ENCODE measurements around the gene ADRA1B. TPM values are rescaled to one million over a fixed set of nuclear protein-coding genes. Genes with fewer than 3 reads are reported as not detected.
"Not testable (repeated sequence)": the region's sequence is repeated elsewhere in the genome, so short reads cannot be mapped to it uniquely, and the experiment has no call there.

Gene ADRA1B
- total RNA-seq, 1 donor from 2014 or later, result 2.7 TPM

- ATAC-seq (peak; percentile 87), DNase-seq (ENCODE audit: missing footprints) (peak; percentile 85)
- intact Hi-C loops (cut with DNase I), result loop anchor here (2.0 to 5.0 kb wide), 2 partner anchors 545 to 700 kb away; no protein-coding TSS in a partner anchor
Observed at GRCh38 chr5:159987031-159987674, 70.9 kb downstream of the ADRA1B start.

GRCh38 chr5:159990506-159990905 lies 74.2 kb downstream of the ADRA1B start:
- intact Hi-C loops (cut with DNase I), result no loop called here
- DNase-seq (ENCODE audit: missing footprints) (no peak), ATAC-seq (no peak)

GRCh38 chr5:159992566-159992965 lies 76.3 kb downstream of the ADRA1B start:
- intact Hi-C loops (cut with DNase I), result no loop called here
- ATAC-seq (no peak), DNase-seq (ENCODE audit: missing footprints) (no peak)

GRCh38 chr5:159993194-159993593 lies 76.9 kb downstream of the ADRA1B start:
- DNase-seq (ENCODE audit: missing footprints) (no peak), ATAC-seq (no peak)
- intact Hi-C loops (cut with DNase I), result no loop called here

- DNase-seq (ENCODE audit: missing footprints), result no peak
- intact Hi-C loops (cut with DNase I), result no loop called here
- no peak for ATAC-seq
Observed at GRCh38 chr5:159995907-159996306, 79.6 kb downstream of the ADRA1B start.

GRCh38 chr5:160001457-160001856 lies 85.2 kb downstream of the ADRA1B start:
- DNase-seq (ENCODE audit: missing footprints) (no peak), ATAC-seq (no peak)
- intact Hi-C loops (cut with DNase I), result loop anchor here (10.0 kb wide), 1 partner anchor 827 kb away; no protein-coding TSS in a partner anchor

- ATAC-seq, result no peak
- intact Hi-C loops (cut with DNase I), result loop anchor here (10.0 kb wide), 1 partner anchor 833 kb away; no protein-coding TSS in a partner anchor
Observed at GRCh38 chr5:160007514-160007913, 91.2 kb downstream of the ADRA1B start.

GRCh38 chr5:160008529-160008876 lies 92.2 kb downstream of the ADRA1B start:
- intact Hi-C loops (cut with DNase I), result loop anchor here (10.0 kb wide), 1 partner anchor 834 kb away; no protein-coding TSS in a partner anchor
- not testable (repeated sequence) for ATAC-seq
- peak; percentile 61 for DNase-seq (ENCODE audit: missing footprints)

More at GRCh38 chr5:160007514-160007913, 91.2 kb downstream of the ADRA1B start:
- no peak for DNase-seq (ENCODE audit: missing footprints)

GRCh38 chr5:160008877-160009590 lies 92.8 kb downstream of the ADRA1B start, which contains the start of gene TTC1:
Gene TTC1 (plus strand): TSS chr5:160009139. CDS start chr5:160010529, 1,390 bp downstream.
- intact Hi-C loops (cut with DNase I), result loop anchor here (10.0 kb wide), 1 partner anchor 834 kb away; no protein-coding TSS in a partner anchor
- ATAC-seq (peak; percentile 97), DNase-seq (ENCODE audit: missing footprints) (peak; percentile 94)

GRCh38 chr5:160009591-160009989 lies 93.3 kb downstream of the ADRA1B start:
- intact Hi-C loops (cut with DNase I), result loop anchor here (10.0 kb wide), 1 partner anchor 835 kb away; no protein-coding TSS in a partner anchor
- ATAC-seq, result peak; percentile 18

GRCh38 chr5:160011471-160011870 lies 95.2 kb downstream of the ADRA1B start:
- intact Hi-C loops (cut with DNase I), result no loop called here
- no peak for DNase-seq (ENCODE audit: missing footprints)
- no peak for ATAC-seq

More at GRCh38 chr5:160009591-160009989, 93.3 kb downstream of the ADRA1B start:
- DNase-seq (ENCODE audit: missing footprints), result no peak

GRCh38 chr5:160014197-160014596 lies 97.9 kb downstream of the ADRA1B start:
- DNase-seq (ENCODE audit: missing footprints); intact Hi-C loops (cut with DNase I); ATAC-seq: not testable (repeated sequence)

- intact Hi-C loops (cut with DNase I), result no loop called here
- DNase-seq (ENCODE audit: missing footprints) (no peak), ATAC-seq (no peak)
Observed at GRCh38 chr5:160018945-160019625, 102.8 kb downstream of the ADRA1B start.

- no peak for ATAC-seq
- intact Hi-C loops (cut with DNase I), result loop anchor here (5.0 to 10.0 kb wide), 3 partner anchors 97 to 372 kb away; partner anchors contain the start of gene PWWP2A
- no peak for DNase-seq (ENCODE audit: missing footprints)
Observed at GRCh38 chr5:160020266-160020770, 104.0 kb downstream of the ADRA1B start.

GRCh38 chr5:160020964-160021363 lies 104.7 kb downstream of the ADRA1B start:
- intact Hi-C loops (cut with DNase I), result loop anchor here (5.0 to 10.0 kb wide), 3 partner anchors 96 to 371 kb away; partner anchors contain the start of gene PWWP2A
- ATAC-seq (no peak), DNase-seq (ENCODE audit: missing footprints) (no peak)

- no peak for DNase-seq (ENCODE audit: missing footprints)
- intact Hi-C loops (cut with DNase I), result loop anchor here (2.0 to 10.0 kb wide), 5 partner anchors 95 to 370 kb away; partner anchors contain the start of gene PWWP2A
- peak; percentile 87 for ATAC-seq
Observed at GRCh38 chr5:160021831-160022446, 105.7 kb downstream of the ADRA1B start.
